ENCODE results near the gene IFI44.

DNA sequence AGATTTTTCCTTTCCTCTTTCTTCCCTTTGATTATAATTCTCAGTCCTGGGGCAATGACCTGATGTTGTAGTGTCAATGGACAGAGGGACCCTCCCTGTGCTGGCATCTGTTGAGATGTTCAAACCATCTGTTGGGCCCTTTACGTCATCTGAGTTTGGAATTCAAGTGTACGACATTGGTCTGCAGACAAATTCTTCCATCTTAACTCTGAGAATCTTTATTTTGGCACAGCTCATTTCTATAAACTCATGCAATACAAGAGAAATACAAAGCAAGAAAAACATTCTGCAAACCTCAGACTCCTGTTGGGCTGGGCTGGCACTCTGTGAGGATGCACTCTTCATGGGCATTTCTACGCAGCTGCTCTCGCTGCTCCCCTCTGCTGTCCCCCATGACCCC lies 54.2 kb downstream of the IFI44 start:
- TF ChIP-seq, protein P1, sequence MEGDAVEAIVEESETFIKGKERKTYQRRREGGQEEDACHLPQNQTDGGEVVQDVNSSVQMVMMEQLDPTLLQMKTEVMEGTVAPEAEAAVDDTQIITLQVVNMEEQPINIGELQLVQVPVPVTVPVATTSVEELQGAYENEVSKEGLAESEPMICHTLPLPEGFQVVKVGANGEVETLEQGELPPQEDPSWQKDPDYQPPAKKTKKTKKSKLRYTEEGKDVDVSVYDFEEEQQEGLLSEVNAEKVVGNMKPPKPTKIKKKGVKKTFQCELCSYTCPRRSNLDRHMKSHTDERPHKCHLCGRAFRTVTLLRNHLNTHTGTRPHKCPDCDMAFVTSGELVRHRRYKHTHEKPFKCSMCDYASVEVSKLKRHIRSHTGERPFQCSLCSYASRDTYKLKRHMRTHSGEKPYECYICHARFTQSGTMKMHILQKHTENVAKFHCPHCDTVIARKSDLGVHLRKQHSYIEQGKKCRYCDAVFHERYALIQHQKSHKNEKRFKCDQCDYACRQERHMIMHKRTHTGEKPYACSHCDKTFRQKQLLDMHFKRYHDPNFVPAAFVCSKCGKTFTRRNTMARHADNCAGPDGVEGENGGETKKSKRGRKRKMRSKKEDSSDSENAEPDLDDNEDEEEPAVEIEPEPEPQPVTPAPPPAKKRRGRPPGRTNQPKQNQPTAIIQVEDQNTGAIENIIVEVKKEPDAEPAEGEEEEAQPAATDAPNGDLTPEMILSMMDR (IDR thresholded peaks at IDR 0.05), result no peak
- TF ChIP-seq EZH2 (IDR thresholded peaks at IDR 0.05) (no peak), EZH2phosphoT487 (IDR thresholded peaks at IDR 0.05) (no peak)

Data from neural progenitor cell (in vitro differentiated cells).